Suprapubic skin (tissue), 3 donors: ENCODE measurements around the gene OR5B21.

Source experiments
- POLR2AphosphoS5 ChIP-seq, 3 donors: sonication (generic); formaldehyde crosslinking; IDR thresholded peaks; one replicate each; pipeline ENCODE4 v1.6.1; 2017; ENCODE audit warnings: antibody characterized with exemption in 3 of 3
- TF ChIP-seq, protein P1 (sequence below), 2 donors: fragments of 200-600 bp in 1 of 2; fragments of 450-650 bp in 1 of 2; sonication (generic) in 1 of 2; IDR thresholded peaks; one replicate each; pipeline ENCODE4 v1.5.1; 2016 to 2019; ENCODE audit warnings: antibody characterized with exemption in 2 of 2, mild to moderate bottlenecking in 1 of 2, moderate library complexity in 1 of 2

DNA sequence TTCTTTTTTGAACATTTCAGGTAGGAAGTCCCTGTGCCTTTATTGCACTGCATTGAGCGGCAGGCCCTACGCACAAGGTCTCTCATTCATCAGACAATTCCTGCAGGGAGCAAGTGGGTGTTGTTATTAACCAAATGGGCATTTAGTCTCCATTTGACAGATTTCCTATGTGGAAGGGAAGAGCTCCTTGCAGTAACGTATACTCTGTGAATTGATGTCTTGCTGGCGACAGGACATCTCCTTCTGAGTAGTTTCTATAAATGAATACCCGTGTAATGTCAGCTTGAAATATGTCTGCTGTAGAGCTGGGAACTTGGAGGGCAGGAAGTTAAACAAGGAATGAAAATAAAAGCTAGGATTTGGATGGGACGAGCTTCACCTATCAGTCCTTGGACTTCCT, 3.7 kb downstream of the OR5B21 start:
- TF ChIP-seq, protein P1, sequence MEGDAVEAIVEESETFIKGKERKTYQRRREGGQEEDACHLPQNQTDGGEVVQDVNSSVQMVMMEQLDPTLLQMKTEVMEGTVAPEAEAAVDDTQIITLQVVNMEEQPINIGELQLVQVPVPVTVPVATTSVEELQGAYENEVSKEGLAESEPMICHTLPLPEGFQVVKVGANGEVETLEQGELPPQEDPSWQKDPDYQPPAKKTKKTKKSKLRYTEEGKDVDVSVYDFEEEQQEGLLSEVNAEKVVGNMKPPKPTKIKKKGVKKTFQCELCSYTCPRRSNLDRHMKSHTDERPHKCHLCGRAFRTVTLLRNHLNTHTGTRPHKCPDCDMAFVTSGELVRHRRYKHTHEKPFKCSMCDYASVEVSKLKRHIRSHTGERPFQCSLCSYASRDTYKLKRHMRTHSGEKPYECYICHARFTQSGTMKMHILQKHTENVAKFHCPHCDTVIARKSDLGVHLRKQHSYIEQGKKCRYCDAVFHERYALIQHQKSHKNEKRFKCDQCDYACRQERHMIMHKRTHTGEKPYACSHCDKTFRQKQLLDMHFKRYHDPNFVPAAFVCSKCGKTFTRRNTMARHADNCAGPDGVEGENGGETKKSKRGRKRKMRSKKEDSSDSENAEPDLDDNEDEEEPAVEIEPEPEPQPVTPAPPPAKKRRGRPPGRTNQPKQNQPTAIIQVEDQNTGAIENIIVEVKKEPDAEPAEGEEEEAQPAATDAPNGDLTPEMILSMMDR (IDR thresholded peaks at IDR 0.05) = no peak
- TF ChIP-seq POLR2AphosphoS5 (IDR thresholded peaks at IDR 0.05) = no peak
